Esophagus squamous epithelium (tissue), 5 donors: Measurements from ENCODE around the gene GPC1. TPM values are rescaled to one million over a fixed set of nuclear protein-coding genes. Genes with fewer than 3 reads are reported as not detected.

Source experiments
- DNase-seq: peaks from one replicate; lab custom pipeline; 2025; lab: John Stamatoyannopoulos, UW
- H3K27ac ChIP-seq, 4 donors: fragments of 200-600 bp; sonication (generic); one replicate each; pipeline ENCODE4 v1.5.1; 2016 to 2019; ENCODE audit warnings: mild to moderate bottlenecking in 1 of 4
- H3K27me3 ChIP-seq, 4 donors: fragments of 200-600 bp; sonication (generic); 1 replicate in 3 of 4; 2 replicates in 1 of 4; pipeline versions ENCODE4 v1.5.1 to v1.6.0; 2017 to 2021; ENCODE audit warnings: antibody characterized with exemption in 1 of 4
- H3K36me3 ChIP-seq, 3 donors: fragments of 200-600 bp; sonication (generic); one replicate each; pipeline ENCODE4 v1.5.1; 2016 to 2019
- H3K4me1 ChIP-seq, 3 donors: fragments of 200-600 bp; sonication (generic); one replicate each; pipeline ENCODE4 v1.5.1; 2017 to 2019
- H3K4me3 ChIP-seq, 4 donors: fragments of 200-600 bp; sonication (generic); 1 replicate in 3 of 4; 2 replicates in 1 of 4; pipeline ENCODE4 v1.5.1; 2016 to 2019; ENCODE audit warnings: mild to moderate bottlenecking in 2 of 4, moderate library complexity in 1 of 4
- H3K9me3 ChIP-seq, 3 donors: fragments of 200-600 bp; sonication (generic); one replicate each; pipeline ENCODE4 v1.5.1; 2016 to 2019
- POLR2A ChIP-seq, 4 donors: fragments of 450-650 bp; IDR thresholded peaks; one replicate each; pipeline ENCODE4 v1.6.1; 2017; ENCODE audit warnings: antibody characterized with exemption in 4 of 4, mild to moderate bottlenecking in 4 of 4, moderate library complexity in 3 of 4
- WGBS, 2 donors: methylation state at CpG; one replicate each; pipeline ENCODE4 v1.1.5; 2018; 5-methylcytosine and 5-hydroxymethylcytosine counted together
- intact Hi-C: fragments of 100-400 bp; cut with DNase I; formaldehyde crosslinking; loops from one replicate; pipeline ENCODE4 v1.15.0; 2022
- total RNA-seq, 4 donors: library from RNA; depleted of rRNA; stranded (reverse); fragments of >200 nt; gene quantifications; one replicate each; pipeline ENCODE4 v1.1.0, GENCODE V29; 2016
- TF ChIP-seq, protein P1 (sequence below), 6 experiments: fragments of 450-650 bp in 4 of 6; fragments of 200-600 bp in 2 of 6; sonication (generic) in 2 of 6; IDR thresholded peaks; one replicate each; pipeline ENCODE4 v1.5.1; 2016 to 2019; ENCODE audit warnings: antibody characterized with exemption in 6 of 6, mild to moderate bottlenecking in 4 of 6, moderate library complexity in 4 of 6
- donor health status: DM: yes; HTN: yes; CAD: no.

GPC1 gene
- total RNA-seq, 4 donors from 2014 or later = 59.3 to 129 (median 78.6) TPM

DNA sequence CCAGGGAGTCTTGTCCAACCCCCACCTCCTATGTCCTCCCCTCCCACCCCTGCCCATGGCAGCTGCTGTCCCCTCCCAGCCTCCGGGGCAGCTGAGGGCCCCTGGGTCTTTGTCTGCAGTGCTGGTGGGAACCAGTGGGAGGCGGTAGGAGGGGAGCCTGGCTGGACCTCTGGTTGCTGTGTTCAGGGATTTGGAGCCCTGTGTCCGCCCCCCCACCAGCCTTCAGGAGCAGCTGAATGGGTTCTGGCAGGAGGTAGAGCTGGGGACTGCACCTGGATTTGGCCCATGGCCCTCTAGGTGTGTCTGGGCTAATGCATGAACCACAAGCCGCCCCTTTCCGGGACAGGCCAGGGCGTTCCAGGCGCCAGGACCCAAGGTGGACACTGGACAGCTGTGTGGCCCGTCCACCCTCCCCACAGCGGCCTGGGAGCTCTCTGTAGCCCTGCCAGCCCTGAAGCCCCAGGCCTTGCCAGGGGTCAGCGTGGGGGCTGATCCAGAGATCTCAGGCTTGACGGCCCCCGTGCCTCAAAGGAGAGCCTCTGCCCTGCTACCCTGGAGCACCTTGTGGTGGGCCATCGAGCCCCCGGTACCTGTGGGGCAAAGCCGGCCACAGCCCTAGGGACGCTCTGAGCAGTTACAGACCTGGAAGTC is 25.4 kb downstream of the GPC1 start:
- DNase-seq = no peak
- Histone ChIP-seq H3K36me3 (peaks cover 4 to 75% (median 7%) of the 10 kb centered on the region in 3 donors), H3K4me1 (peaks cover 20 to 34% (median 28%) of the 10 kb centered on the region in 3 donors), H3K27ac (no peak overlapping the region), H3K9me3 (no peaks in the 10 kb centered on the region), H3K4me3 (no peak overlapping the region), H3K27me3 (peaks cover 0 to 15% (median 0%) of the 10 kb centered on the region in 4 donors)
- TF ChIP-seq POLR2A (IDR thresholded peaks at IDR 0.05) = no peak
- TF ChIP-seq, protein P1, sequence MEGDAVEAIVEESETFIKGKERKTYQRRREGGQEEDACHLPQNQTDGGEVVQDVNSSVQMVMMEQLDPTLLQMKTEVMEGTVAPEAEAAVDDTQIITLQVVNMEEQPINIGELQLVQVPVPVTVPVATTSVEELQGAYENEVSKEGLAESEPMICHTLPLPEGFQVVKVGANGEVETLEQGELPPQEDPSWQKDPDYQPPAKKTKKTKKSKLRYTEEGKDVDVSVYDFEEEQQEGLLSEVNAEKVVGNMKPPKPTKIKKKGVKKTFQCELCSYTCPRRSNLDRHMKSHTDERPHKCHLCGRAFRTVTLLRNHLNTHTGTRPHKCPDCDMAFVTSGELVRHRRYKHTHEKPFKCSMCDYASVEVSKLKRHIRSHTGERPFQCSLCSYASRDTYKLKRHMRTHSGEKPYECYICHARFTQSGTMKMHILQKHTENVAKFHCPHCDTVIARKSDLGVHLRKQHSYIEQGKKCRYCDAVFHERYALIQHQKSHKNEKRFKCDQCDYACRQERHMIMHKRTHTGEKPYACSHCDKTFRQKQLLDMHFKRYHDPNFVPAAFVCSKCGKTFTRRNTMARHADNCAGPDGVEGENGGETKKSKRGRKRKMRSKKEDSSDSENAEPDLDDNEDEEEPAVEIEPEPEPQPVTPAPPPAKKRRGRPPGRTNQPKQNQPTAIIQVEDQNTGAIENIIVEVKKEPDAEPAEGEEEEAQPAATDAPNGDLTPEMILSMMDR (IDR thresholded peaks at IDR 0.05) = no peak
- 60% methylated on average over 1 of the region's 16 CpGs; no CpG with 5 or more reads in 1 of the 2 donors for WGBS, 2 donors
- intact Hi-C loops = no loop called here

DNA sequence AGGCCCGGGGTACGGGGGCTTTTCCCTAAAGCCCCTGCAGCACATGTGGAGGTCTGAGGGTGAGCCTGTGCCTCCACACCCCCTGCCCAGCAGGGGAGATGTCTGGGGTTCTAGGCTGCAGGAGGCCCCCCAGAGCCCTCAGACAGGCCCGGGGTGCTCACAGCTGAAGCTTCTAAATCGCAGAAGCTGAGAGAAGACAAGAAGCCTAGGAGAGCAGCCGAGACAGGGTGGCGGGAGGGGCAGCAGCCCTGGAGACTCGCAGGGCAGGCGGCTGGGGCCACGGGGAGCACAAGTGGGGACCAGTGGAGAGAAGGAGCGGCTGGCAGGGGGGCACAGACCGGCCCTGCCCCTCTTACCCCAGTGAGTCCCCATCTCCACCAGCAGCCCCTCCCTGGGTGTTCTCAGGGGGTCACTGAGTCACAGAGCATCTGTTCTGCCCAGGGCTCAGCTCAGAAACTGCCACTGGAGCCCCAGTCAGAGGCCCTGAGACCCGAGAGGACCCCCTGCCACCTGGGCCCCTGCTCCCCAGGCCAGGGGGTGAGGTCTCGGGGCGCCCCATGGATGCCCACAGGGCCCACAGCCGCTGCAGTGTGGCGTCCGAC is 26.1 kb downstream of the GPC1 start:
- H3K27ac ChIP-seq = no peak overlapping the region
- no peak for DNase-seq
- H3K9me3 ChIP-seq = no peaks in the 10 kb centered on the region
- no peak overlapping the region for H3K4me3 ChIP-seq
- H3K36me3 ChIP-seq = peaks cover 7 to 81% (median 7%) of the 10 kb centered on the region in 3 donors
- peaks cover 14 to 27% (median 22%) of the 10 kb centered on the region in 3 donors for H3K4me1 ChIP-seq
- WGBS, 2 donors = 84 to 93% methylated on average over 3 to 13 of the region's 17 CpGs
- TF ChIP-seq, protein P1 (IDR thresholded peaks at IDR 0.05) = no peak
- no peak for TF ChIP-seq POLR2A (IDR thresholded peaks at IDR 0.05)
- H3K27me3 ChIP-seq = peaks cover 0 to 9% (median 0%) of the 10 kb centered on the region in 4 donors
- intact Hi-C loops = no loop called here

DNA sequence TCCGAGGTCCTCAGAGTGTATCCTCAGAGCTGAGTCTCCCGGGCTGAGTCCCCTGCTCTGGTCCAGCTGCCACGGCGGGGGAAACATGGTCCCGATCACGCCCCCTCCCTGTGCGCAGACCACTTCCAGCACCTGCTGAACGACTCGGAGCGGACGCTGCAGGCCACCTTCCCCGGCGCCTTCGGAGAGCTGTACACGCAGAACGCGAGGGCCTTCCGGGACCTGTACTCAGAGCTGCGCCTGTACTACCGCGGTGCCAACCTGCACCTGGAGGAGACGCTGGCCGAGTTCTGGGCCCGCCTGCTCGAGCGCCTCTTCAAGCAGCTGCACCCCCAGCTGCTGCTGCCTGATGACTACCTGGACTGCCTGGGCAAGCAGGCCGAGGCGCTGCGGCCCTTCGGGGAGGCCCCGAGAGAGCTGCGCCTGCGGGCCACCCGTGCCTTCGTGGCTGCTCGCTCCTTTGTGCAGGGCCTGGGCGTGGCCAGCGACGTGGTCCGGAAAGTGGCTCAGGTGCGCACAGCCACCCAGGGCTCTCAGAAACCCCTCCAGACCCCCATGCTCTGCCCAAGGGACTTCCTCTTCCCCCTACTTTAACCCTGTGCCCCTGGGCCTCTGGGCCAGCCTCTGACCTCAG is 26.7 kb downstream of the GPC1 start:
- 100% methylated on average over 1 of the region's 41 CpGs; no CpG with 5 or more reads in 1 of the 2 donors for WGBS, 2 donors
- Histone ChIP-seq H3K4me1 (peaks cover 8 to 22% (median 17%) of the 10 kb centered on the region in 3 donors), H3K4me3 (no peak overlapping the region), H3K36me3 (peaks cover 7 to 88% (median 7%) of the 10 kb centered on the region in 3 donors), H3K27ac (no peak overlapping the region), H3K9me3 (no peaks in the 10 kb centered on the region), H3K27me3 (peaks cover 0 to 3% (median 0%) of the 10 kb centered on the region in 4 donors)
- intact Hi-C loops = no loop called here
- TF ChIP-seq, protein P1 (IDR thresholded peaks at IDR 0.05) = no peak
- DNase-seq = no peak

DNA sequence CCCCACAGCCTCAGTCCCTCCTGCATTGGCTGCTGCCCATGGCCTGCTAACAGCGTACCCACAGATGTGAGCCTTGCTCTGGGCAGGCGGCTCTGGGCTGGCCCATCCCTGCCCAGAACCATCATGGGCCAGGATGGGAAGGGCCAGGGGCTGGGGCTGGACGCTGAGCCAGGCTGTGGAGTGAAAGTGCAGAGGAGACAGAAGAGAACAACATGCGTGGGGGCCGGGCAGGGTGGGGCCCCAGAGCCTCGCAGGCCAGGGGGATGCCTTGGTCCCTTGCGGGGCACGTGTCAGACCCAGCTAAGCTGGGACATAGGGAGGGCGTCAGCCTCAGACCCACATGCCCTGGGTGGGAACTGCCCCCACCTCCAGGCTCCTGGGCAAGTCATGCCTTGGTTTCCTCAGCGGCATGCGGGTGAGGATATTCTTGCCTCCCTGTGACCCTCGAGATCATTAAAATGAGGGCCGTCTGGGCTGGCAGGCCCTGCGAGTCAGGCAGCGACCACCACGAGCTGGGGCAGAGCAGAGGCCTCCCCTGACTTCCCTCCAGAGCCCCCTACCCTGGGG is 27.3 kb downstream of the GPC1 start:
- TF ChIP-seq POLR2A (IDR thresholded peaks at IDR 0.05) = no peak
- TF ChIP-seq, protein P1 (IDR thresholded peaks at IDR 0.05) = no peak
- Histone ChIP-seq H3K9me3 (no peaks in the 10 kb centered on the region), H3K4me3 (no peak overlapping the region), H3K27ac (no peak overlapping the region), H3K36me3 (peaks cover 7 to 91% (median 7%) of the 10 kb centered on the region in 3 donors), H3K4me1 (peaks cover 2 to 22% (median 12%) of the 10 kb centered on the region in 3 donors), H3K27me3 (no peaks in the 10 kb centered on the region)
- WGBS, 2 donors = 78 to 100% methylated on average over 1 to 10 of the region's 16 CpGs
- intact Hi-C loops = no loop called here
- no peak for DNase-seq
